ENCODE results near the gene GCGR.

Gene GCGR

GRCh38 chr17:81846743-81847689 lies 43.1 kb downstream of the GCGR start:
- DNase-seq (ENCODE audit: low read depth in 2 of 2) = no peak

GRCh38 chr17:81849457-81849856 lies 45.5 kb downstream of the GCGR start:
- no peak for DNase-seq (ENCODE audit: low read depth in 2 of 2)

GRCh38 chr17:81851423-81851822 lies 47.5 kb downstream of the GCGR start:
- DNase-seq (ENCODE audit: low read depth in 2 of 2) = no peak

- no peak for DNase-seq (ENCODE audit: low read depth in 2 of 2)
Measured at GRCh38 chr17:81852237-81852636, 48.3 kb downstream of the GCGR start.

- DNase-seq (ENCODE audit: low read depth in 2 of 2) = no peak
Measured at GRCh38 chr17:81854974-81855774, 51.2 kb downstream of the GCGR start.

- no peak for DNase-seq (ENCODE audit: low read depth in 2 of 2)
Measured at GRCh38 chr17:81858170-81858966, 54.4 kb downstream of the GCGR start.

GRCh38 chr17:81858967-81859905 lies 55.3 kb downstream of the GCGR start:
- DNase-seq (ENCODE audit: low read depth in 2 of 2) = no peak

GRCh38 chr17:81859906-81860755 lies 56.2 kb downstream of the GCGR start, which contains the start of gene P4HB:
P4HB (minus strand) TSS chr17:81860535; CDS start chr17:81860471, 64 bp downstream.
- DNase-seq (ENCODE audit: low read depth in 2 of 2) = no peak

- DNase-seq (ENCODE audit: low read depth in 2 of 2) = peak; percentile 97 to 99
Measured at GRCh38 chr17:81860756-81861568, 57.0 kb downstream of the GCGR start.

GRCh38 chr17:81863123-81863675 lies 59.2 kb downstream of the GCGR start:
- no peak for DNase-seq (ENCODE audit: low read depth in 2 of 2)
